Left lung (tissue), 10 donors: Measurements from ENCODE around the gene CYTH4. TPM values are rescaled to one million over a fixed set of nuclear protein-coding genes. Genes with fewer than 3 reads are reported as not detected.
A peak's percentile ranks its signal among the peaks of the same experiment; 100 is the strongest.

Experiments used
- ATAC-seq: fragments of 200-7000 bp; cut with Tn5 transposase; one replicate; pipeline ENCODE4 v1.9.1; 2020; ENCODE audit warnings: moderate library complexity
- DNase-seq, 4 donors: peaks; one replicate each; pipeline ENCODE4 v3.0.0-alpha.2; 2013 to 2020
- H3K27ac ChIP-seq, 2 donors: fragments of 200-600 bp; sonication (generic) in 1 of 2; one replicate each; pipeline versions ENCODE4 v1.5.0 to v1.8.0; 2020 to 2021
- H3K27me3 ChIP-seq, 2 donors: fragments of 200-600 bp; sonication (generic) in 1 of 2; one replicate each; pipeline versions ENCODE4 v1.5.0 to v1.8.0; 2020 to 2021
- H3K36me3 ChIP-seq, 2 donors: fragments of 200-600 bp; sonication (generic) in 1 of 2; one replicate each; pipeline versions ENCODE4 v1.5.0 to v1.8.0; 2020 to 2021
- H3K4me1 ChIP-seq, 2 donors: fragments of 200-600 bp; one replicate each; pipeline ENCODE4 v1.8.0; 2021
- H3K4me3 ChIP-seq, 2 donors: fragments of 200-600 bp; sonication (generic) in 1 of 2; one replicate each; pipeline versions ENCODE4 v1.5.0 to v1.8.0; 2020 to 2021; ENCODE audit warnings: mild to moderate bottlenecking in 1 of 2
- H3K9me3 ChIP-seq, 2 donors: fragments of 200-600 bp; sonication (generic) in 1 of 2; one replicate each; pipeline versions ENCODE4 v1.5.0 to v1.8.0; 2020 to 2021
- intact Hi-C, 2 donors: fragments of 100-400 bp; cut with DNase I; formaldehyde crosslinking; loops; one replicate each; pipeline versions ENCODE4 v1.11.2 to v1.14.2; 2022
- polyA plus RNA-seq, 6 donors: library from polyadenylated mRNA; unstranded; fragments of 120-200 nt; gene quantifications; one replicate each; pipeline ENCODE4 v1.2.1, GENCODE V29; 2013; ENCODE audit not compliant: insufficient read length in 6 of 6
- total RNA-seq, 2 donors: library from RNA; stranded (reverse); fragmentation: NEBNext Ultra II Directional; extraction: Animal tissue kit (Norgen Biotek cat#: 25700); gene quantifications; one replicate each; pipeline ENCODE4 v1.2.1, GENCODE V29; 2021
- TF ChIP-seq, protein P1 (sequence below), 2 donors: fragments of 200-600 bp; sonication (generic) in 1 of 2; IDR thresholded peaks; one replicate each; pipeline versions ENCODE4 v1.5.0 to v1.8.0; 2021; ENCODE audit warnings: antibody characterized with exemption in 2 of 2
- donor health status: DM: no; HTN: yes; CAD: no.
- donor health status: DM: no; HTN: no; CAD: no.

The CYTH4 gene
- total and polyA plus RNA-seq, 8 donors, result 4.7 to 63.4 (median 6.1) TPM

DNA sequence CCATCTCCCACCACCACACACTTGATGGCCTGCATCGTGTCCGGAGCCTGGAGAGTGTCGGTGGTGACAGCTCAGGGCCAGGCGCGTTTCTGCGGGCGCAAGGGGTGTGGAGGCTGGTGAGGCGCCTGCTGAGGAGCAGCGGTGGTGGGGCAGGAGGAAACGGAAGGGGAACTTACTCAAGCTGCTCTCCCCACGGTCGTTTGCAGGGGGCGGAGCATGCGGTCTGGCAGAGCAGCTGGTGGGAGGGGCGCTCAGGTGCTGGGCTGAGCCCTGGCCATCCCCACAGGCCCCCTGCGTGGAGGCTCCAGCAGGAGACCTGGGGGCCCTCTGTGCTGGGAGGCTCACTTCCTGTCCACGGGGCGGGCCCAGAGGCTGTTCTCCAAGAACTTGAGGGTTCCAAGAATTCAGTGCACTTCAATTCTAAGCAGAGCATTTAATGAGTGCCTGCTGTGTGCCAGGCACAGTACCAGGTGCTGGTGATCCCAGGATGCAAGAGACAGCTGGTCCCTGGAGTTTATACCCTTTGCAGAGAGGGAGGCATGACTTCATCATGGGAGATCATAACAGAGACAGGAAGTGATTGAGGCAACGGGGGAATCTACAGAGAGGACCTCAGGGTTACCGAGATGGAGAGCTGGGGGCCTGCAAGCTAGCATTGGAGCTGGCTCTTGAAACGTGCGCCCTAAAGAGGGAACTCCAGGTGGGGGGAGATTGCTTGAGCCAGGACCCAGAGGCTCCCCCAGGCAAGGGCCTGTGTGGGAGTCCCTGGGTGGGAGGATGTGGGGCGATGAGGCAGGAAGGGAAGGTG is 38.0 kb upstream of the CYTH4 start, which contains the start of gene RAC2:
Gene RAC2 (minus strand): TSS at position 156 of the 808 bp plus-strand sequence. CDS start 121 bp downstream, at position 35.
- ATAC-seq (peak; percentile 81), DNase-seq (peak in 3 of 4 donors; percentile 48 to 96 (median 90))
- Histone ChIP-seq H3K9me3 (no peaks in the 10 kb centered on the region), H3K36me3 (peaks cover 0 to 11% of the 10 kb centered on the region in 2 donors), H3K27me3 (peaks cover 0 to 64% of the 10 kb centered on the region in 2 donors), H3K27ac (peak within 1 kb of the TSS; percentile 70 to 95), H3K4me1 (peaks cover 0 to 66% of the 10 kb centered on the region in 2 donors), H3K4me3 (peak within 1 kb of the TSS; percentile 24 to 67)
- TF ChIP-seq, protein P1, sequence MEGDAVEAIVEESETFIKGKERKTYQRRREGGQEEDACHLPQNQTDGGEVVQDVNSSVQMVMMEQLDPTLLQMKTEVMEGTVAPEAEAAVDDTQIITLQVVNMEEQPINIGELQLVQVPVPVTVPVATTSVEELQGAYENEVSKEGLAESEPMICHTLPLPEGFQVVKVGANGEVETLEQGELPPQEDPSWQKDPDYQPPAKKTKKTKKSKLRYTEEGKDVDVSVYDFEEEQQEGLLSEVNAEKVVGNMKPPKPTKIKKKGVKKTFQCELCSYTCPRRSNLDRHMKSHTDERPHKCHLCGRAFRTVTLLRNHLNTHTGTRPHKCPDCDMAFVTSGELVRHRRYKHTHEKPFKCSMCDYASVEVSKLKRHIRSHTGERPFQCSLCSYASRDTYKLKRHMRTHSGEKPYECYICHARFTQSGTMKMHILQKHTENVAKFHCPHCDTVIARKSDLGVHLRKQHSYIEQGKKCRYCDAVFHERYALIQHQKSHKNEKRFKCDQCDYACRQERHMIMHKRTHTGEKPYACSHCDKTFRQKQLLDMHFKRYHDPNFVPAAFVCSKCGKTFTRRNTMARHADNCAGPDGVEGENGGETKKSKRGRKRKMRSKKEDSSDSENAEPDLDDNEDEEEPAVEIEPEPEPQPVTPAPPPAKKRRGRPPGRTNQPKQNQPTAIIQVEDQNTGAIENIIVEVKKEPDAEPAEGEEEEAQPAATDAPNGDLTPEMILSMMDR (IDR thresholded peaks at IDR 0.05), result no peak
- intact Hi-C loops, result no loop called here

GRCh38 chr22:37244922-37245722 is 37.2 kb upstream of the CYTH4 start:
- peak in 2 of 4 donors; percentile 45 to 73 for DNase-seq
- peaks cover 0 to 56% of the 10 kb centered on the region in 2 donors for H3K27me3 ChIP-seq
- H3K36me3 ChIP-seq, result peaks cover 0 to 9% of the 10 kb centered on the region in 2 donors
- peak overlapping the region; percentile 26 to 95 for H3K27ac ChIP-seq
- peak overlapping the region in 1 of 2 donors; percentile 67 for H3K4me3 ChIP-seq
- TF ChIP-seq, protein P1 (IDR thresholded peaks at IDR 0.05), result no peak
- intact Hi-C loops, result no loop called here
- ATAC-seq, result no peak
- no peaks in the 10 kb centered on the region for H3K9me3 ChIP-seq
- H3K4me1 ChIP-seq, result peaks cover 0 to 58% of the 10 kb centered on the region in 2 donors

- TF ChIP-seq, protein P1 (IDR thresholded peaks at IDR 0.05), result no peak
- Histone ChIP-seq H3K9me3 (no peaks in the 10 kb centered on the region), H3K4me3 (no peak overlapping the region), H3K4me1 (peaks cover 0 to 51% of the 10 kb centered on the region in 2 donors), H3K27me3 (peaks cover 0 to 50% of the 10 kb centered on the region in 2 donors), H3K27ac (peak overlapping the region in 1 of 2 donors; percentile 95), H3K36me3 (peaks cover 0 to 3% of the 10 kb centered on the region in 2 donors)
- no peak for DNase-seq
- intact Hi-C loops, result no loop called here
- ATAC-seq, result no peak
Measured at GRCh38 chr22:37245740-37246139, 36.6 kb upstream of the CYTH4 start.

- intact Hi-C loops, result no loop called here
- peak in 1 of 4 donors; percentile 19 for DNase-seq
- Histone ChIP-seq H3K36me3 (no peaks in the 10 kb centered on the region), H3K9me3 (no peaks in the 10 kb centered on the region), H3K27me3 (peaks cover 0 to 25% of the 10 kb centered on the region in 2 donors), H3K4me3 (no peak overlapping the region), H3K27ac (no peak overlapping the region), H3K4me1 (peaks cover 0 to 26% of the 10 kb centered on the region in 2 donors)
- no peak for ATAC-seq
- TF ChIP-seq, protein P1 (IDR thresholded peaks at IDR 0.05), result no peak
Measured at GRCh38 chr22:37248251-37248650, 34.1 kb upstream of the CYTH4 start.
